Effector CD8-positive, alpha-beta T cell (primary cell): ENCODE measurements around the gene CYB5R4.
"Not testable (repeated sequence)": the region's sequence is repeated elsewhere in the genome, so short reads cannot be mapped to it uniquely, and the experiment has no call there.

Source experiments
- DNase-seq: peaks from one replicate; lab custom pipeline; 2025; lab: John Stamatoyannopoulos, UW

The CYB5R4 gene

GRCh38 chr6:83911278-83911677, 51.8 kb downstream of the CYB5R4 start:
- no peak for DNase-seq

- no peak for DNase-seq
Observed at GRCh38 chr6:83914953-83915352, 55.5 kb downstream of the CYB5R4 start.

GRCh38 chr6:83917001-83917400, 57.5 kb downstream of the CYB5R4 start:
- DNase-seq, result no peak

- DNase-seq, result no peak
Observed at GRCh38 chr6:83920017-83920416, 60.5 kb downstream of the CYB5R4 start.

GRCh38 chr6:83921315-83921714, 61.8 kb downstream of the CYB5R4 start:
- DNase-seq, result no peak

- DNase-seq, result no peak
Observed at GRCh38 chr6:83927470-83927869, 68.0 kb downstream of the CYB5R4 start.

- no peak for DNase-seq
Observed at GRCh38 chr6:83928286-83928685, 68.8 kb downstream of the CYB5R4 start.

GRCh38 chr6:83946201-83946833, 86.8 kb downstream of the CYB5R4 start:
- DNase-seq, result not testable (repeated sequence)

GRCh38 chr6:83947983-83948382, 88.5 kb downstream of the CYB5R4 start:
- not testable (repeated sequence) for DNase-seq

- no peak for DNase-seq
Observed at GRCh38 chr6:83948851-83949250, 89.4 kb downstream of the CYB5R4 start.

- not testable (repeated sequence) for DNase-seq
Observed at GRCh38 chr6:83951423-83951822, 91.9 kb downstream of the CYB5R4 start.

GRCh38 chr6:83952830-83953229, 93.3 kb downstream of the CYB5R4 start:
- no peak for DNase-seq

GRCh38 chr6:83954371-83954770, 94.9 kb downstream of the CYB5R4 start:
- no peak for DNase-seq

GRCh38 chr6:83958241-83958685, 98.8 kb downstream of the CYB5R4 start:
- DNase-seq, result no peak

- DNase-seq, result no peak
Observed at GRCh38 chr6:83960664-83961063, 101.2 kb downstream of the CYB5R4 start.

GRCh38 chr6:83962582-83962981, 103.1 kb downstream of the CYB5R4 start:
- DNase-seq, result no peak

- no peak for DNase-seq
Observed at GRCh38 chr6:83966539-83966938, 107.0 kb downstream of the CYB5R4 start.

GRCh38 chr6:83970582-83970981, 111.1 kb downstream of the CYB5R4 start:
- DNase-seq, result no peak

GRCh38 chr6:83974409-83975050, 115.0 kb downstream of the CYB5R4 start:
- no peak for DNase-seq

- DNase-seq, result no peak
Observed at GRCh38 chr6:83976037-83976755, 116.7 kb downstream of the CYB5R4 start.

- no peak for DNase-seq
Observed at GRCh38 chr6:83976871-83977270, 117.4 kb downstream of the CYB5R4 start.

GRCh38 chr6:83978324-83978734, 118.8 kb downstream of the CYB5R4 start:
- no peak for DNase-seq

GRCh38 chr6:83978997-83979396, 119.5 kb downstream of the CYB5R4 start:
- DNase-seq, result no peak
